Tibial artery (tissue), 4 donors: ENCODE data around the gene PARN.
"Not testable (repeated sequence)": the region's sequence is repeated elsewhere in the genome, so short reads cannot be mapped to it uniquely, and the experiment has no call there.

ENCODE experiments used
- DNase-seq, 2 donors: peaks; one replicate each; pipeline ENCODE4 v3.0.0-alpha.2; 2019
- H3K27ac ChIP-seq, 2 donors: fragments of 200-600 bp; sonication (generic) in 1 of 2; 1 replicate in 1 of 2; 2 replicates in 1 of 2; pipeline ENCODE4 v1.5.1; 2018 to 2019; ENCODE audit warnings: mild to moderate bottlenecking in 1 of 2
- H3K27me3 ChIP-seq, 2 donors: fragments of 200-600 bp; sonication (generic) in 1 of 2; one replicate each; pipeline versions ENCODE4 v1.5.1 to v1.6.0; 2016 to 2019
- H3K36me3 ChIP-seq, 3 donors: fragments of 200-600 bp; sonication (generic) in 2 of 3; one replicate each; pipeline ENCODE4 v1.5.1; 2016 to 2019; ENCODE audit warnings: mild to moderate bottlenecking in 2 of 3
- H3K4me1 ChIP-seq, 4 donors: fragments of 200-600 bp; sonication (generic) in 2 of 4; 1 replicate in 3 of 4; 2 replicates in 1 of 4; pipeline ENCODE4 v1.5.1; 2016 to 2019
- H3K4me3 ChIP-seq, 2 donors: fragments of 200-600 bp; sonication (generic) in 1 of 2; 1 replicate in 1 of 2; 2 replicates in 1 of 2; pipeline ENCODE4 v1.5.1; 2018 to 2019; ENCODE audit warnings: mild to moderate bottlenecking in 2 of 2
- H3K9me3 ChIP-seq, 3 donors: fragments of 200-600 bp; sonication (generic) in 1 of 3; one replicate each; pipeline ENCODE4 v1.5.1; 2016 to 2019
- intact Hi-C: fragments of 100-400 bp; cut with DNase I; formaldehyde crosslinking; loops from one replicate; pipeline ENCODE4 v1.15.0; 2023; ENCODE audit warnings: low total_unique reads
- TF ChIP-seq, protein P1 (sequence below), 2 experiments: fragments of 200-600 bp in 1 of 2; fragments of 450-650 bp in 1 of 2; IDR thresholded peaks; one replicate each; pipeline ENCODE4 v1.5.1; 2017 to 2019; ENCODE audit warnings: antibody characterized with exemption in 2 of 2, mild to moderate bottlenecking in 1 of 2, moderate library complexity in 1 of 2

PARN gene

DNA sequence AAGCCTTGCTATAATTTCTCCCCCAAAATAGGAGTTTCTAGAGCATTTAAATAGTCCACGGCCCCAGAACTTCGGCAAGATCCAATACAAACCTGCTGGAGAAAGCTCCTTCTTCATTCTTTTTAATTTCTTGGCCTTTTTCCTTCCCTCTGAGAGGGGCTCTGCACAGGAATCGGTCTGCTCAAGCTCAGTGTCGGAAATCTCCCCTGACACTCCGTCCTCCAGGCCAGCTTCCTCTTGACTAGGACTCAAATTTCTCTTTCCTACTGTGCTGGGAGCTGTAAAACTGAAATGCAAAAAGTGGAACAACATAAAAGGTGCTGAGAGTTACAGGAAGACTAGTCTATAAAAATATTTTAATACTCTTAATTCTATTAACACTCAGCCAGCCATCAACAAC, 183.3 kb downstream of the PARN start:
- DNase-seq: no peak
- Histone ChIP-seq H3K4me1 (peaks cover 0 to 10% (median 0%) of the 10 kb centered on the region in 4 donors), H3K27me3 (no peaks in the 10 kb centered on the region), H3K4me3 (no peak overlapping the region), H3K36me3 (peaks cover 9 to 17% (median 12%) of the 10 kb centered on the region in 3 donors), H3K9me3 (no peaks in the 10 kb centered on the region), H3K27ac (no peak overlapping the region)
- intact Hi-C loops: no loop called here
- TF ChIP-seq, protein P1, sequence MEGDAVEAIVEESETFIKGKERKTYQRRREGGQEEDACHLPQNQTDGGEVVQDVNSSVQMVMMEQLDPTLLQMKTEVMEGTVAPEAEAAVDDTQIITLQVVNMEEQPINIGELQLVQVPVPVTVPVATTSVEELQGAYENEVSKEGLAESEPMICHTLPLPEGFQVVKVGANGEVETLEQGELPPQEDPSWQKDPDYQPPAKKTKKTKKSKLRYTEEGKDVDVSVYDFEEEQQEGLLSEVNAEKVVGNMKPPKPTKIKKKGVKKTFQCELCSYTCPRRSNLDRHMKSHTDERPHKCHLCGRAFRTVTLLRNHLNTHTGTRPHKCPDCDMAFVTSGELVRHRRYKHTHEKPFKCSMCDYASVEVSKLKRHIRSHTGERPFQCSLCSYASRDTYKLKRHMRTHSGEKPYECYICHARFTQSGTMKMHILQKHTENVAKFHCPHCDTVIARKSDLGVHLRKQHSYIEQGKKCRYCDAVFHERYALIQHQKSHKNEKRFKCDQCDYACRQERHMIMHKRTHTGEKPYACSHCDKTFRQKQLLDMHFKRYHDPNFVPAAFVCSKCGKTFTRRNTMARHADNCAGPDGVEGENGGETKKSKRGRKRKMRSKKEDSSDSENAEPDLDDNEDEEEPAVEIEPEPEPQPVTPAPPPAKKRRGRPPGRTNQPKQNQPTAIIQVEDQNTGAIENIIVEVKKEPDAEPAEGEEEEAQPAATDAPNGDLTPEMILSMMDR (IDR thresholded peaks at IDR 0.05): no peak

DNA sequence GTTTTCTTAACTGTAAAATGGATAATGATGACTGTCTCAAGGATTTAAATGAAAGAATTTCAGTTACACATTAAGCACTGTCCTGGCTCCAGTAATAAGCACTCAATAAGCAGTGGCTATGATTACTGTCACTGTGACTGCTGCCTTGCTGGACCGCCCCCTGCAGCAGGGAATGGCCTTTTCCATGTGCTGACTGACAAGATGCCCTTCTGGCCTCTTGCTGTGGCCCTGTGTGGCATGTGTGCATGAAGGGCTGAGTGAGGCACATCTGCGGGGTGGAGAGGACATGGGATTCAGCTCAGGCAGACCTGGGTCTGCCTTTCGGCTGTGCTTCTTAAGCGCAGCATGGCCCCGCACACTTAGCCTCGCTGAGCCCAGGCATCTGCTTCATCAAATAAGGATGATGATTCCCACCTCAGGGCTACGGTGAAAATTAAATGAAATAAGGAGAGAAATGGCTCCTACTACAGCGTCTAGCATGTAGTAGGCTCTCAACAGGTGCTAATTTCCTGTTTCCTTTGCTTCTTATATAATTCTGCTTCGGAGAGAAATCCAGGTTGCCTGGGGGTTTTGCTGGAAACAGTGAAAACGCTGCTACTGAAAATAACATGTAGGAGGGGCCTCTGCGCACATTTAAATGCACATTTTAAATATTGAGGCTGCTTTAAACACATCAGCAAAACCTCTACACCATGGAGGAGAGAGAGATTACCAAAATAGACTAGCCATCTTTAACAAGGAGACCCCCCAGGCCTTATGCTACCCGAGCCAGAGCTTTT, 183.9 kb downstream of the PARN start:
- TF ChIP-seq, protein P1 (IDR thresholded peaks at IDR 0.05): no peak
- no peak overlapping the region for H3K4me3 ChIP-seq
- H3K27me3 ChIP-seq: no peaks in the 10 kb centered on the region
- H3K36me3 ChIP-seq: peaks cover 9 to 17% (median 12%) of the 10 kb centered on the region in 3 donors
- H3K9me3 ChIP-seq: no peaks in the 10 kb centered on the region
- intact Hi-C loops: no loop called here
- H3K27ac ChIP-seq: no peak overlapping the region
- H3K4me1 ChIP-seq: peaks cover 0 to 10% (median 0%) of the 10 kb centered on the region in 4 donors
- no peak for DNase-seq

DNA sequence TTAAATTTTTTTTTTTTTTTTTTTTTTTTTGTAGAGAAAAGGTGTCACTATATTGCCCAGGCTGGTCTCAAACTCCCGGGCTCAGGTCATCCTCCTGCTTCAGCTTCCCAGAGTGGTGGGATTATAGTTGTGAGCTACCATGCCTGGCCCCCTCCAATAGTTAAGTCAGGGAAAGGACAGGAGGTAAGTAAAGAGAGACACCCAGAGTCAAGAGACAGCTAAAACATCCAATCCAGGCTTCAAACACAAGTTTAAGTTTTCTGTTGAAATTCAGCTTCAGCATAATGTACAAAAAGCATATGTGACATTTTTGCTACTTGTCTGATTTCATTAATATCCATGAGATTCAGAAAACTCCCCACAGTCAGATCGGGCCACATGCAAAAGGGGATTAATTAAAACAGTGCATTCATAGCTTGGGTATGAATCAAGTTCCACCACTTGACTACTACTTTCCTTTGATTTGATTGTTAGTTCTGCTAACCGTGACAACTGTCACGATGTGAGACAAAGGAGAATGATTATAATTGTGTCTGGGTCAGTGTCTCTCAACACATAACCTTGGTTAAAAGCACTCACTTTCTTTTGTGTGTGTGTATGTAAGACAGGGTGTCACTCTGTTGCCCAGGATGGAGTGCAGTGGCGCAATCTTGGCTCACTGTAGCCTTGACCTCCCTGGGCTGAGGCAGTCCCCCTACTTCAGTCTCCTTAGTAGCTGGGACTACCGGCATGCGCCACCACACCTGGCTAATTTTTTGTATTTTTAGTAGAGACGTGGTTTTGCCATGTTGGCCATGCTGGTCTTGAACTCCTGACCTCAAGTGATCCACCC, 184.9 kb downstream of the PARN start:
- TF ChIP-seq, protein P1 (IDR thresholded peaks at IDR 0.05): no peak
- no peaks in the 10 kb centered on the region for H3K27me3 ChIP-seq
- DNase-seq: no peak
- no peaks in the 10 kb centered on the region for H3K9me3 ChIP-seq
- no peak overlapping the region for H3K4me3 ChIP-seq
- peaks cover 9 to 17% (median 12%) of the 10 kb centered on the region in 3 donors for H3K36me3 ChIP-seq
- intact Hi-C loops: no loop called here
- no peak overlapping the region for H3K27ac ChIP-seq
- H3K4me1 ChIP-seq: peaks cover 0 to under 1% (median 0%) of the 10 kb centered on the region in 4 donors

DNA sequence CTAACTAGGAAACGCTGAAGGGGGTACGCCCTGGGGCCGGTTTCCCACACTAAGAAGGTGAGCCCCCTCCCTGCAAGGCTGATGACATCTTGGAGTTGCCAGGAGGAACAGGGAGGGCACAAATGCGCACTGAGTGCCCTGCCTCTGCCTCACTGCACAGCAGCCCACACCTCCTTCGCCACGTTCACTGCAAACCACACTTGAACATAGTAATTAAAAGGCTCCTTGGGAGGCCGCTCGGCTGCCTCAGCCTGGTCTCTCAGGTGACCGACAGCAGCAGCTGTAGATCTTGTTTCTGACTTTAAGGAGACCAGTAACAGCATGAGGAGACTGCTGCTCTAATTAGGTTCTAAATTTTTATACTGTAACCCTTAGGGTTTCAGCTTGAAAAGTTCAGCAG, 188.5 kb downstream of the PARN start:
- H3K27ac ChIP-seq, H3K9me3 ChIP-seq, H3K27me3 ChIP-seq, H3K4me1 ChIP-seq, intact Hi-C loops, H3K4me3 ChIP-seq, DNase-seq: not testable (repeated sequence)
- peaks cover 9 to 20% (median 17%) of the 10 kb centered on the region in 3 donors for H3K36me3 ChIP-seq

DNA sequence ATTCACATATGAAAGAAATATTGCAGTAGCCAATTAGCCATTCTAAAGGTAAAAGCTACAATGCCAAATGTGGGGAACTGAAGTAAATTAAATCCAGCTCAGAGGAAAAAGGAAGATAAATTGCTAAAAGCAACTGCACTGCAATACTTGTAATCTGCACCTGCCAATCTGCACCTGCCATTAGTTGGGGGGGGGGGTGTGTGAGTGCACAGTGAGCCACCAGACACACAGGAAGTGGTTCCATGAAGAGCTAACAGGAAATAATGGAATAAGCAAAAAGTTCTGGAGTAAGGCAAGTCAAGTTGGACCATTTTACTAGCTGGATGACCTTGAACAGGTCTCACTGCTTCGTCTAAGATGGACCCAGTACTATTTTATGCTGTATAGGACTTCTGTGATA, 191.8 kb downstream of the PARN start:
- no peak for DNase-seq
- H3K27ac ChIP-seq: no peak overlapping the region
- intact Hi-C loops: no loop called here
- H3K36me3 ChIP-seq: peaks cover 3 to 16% (median 16%) of the 10 kb centered on the region in 3 donors
- H3K4me3 ChIP-seq: no peak overlapping the region
- H3K27me3 ChIP-seq: no peaks in the 10 kb centered on the region
- TF ChIP-seq, protein P1 (IDR thresholded peaks at IDR 0.05): no peak
- H3K4me1 ChIP-seq: no peaks in the 10 kb centered on the region
- H3K9me3 ChIP-seq: no peaks in the 10 kb centered on the region

DNA sequence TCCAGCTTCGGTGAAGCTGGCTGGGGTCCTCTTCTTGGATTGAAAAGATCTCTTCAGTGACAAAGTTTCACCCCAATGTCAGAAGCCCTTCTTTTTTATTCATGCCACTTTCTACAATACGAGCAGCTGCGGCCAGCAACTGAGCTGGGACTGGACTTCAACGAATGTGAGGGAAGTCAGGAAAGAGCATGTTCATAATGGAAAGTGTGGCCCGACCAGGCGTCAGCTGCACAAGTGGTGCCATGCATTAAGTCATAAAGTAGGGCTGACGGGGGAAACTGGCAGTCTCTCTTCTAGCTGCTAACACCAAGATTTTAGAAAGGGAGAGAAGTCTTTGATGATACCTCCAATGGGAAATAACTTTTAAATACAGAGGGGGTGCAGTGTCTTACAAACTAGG, 192.6 kb downstream of the PARN start:
- no peak overlapping the region for H3K27ac ChIP-seq

More for the DNA sequence above, 192.6 kb downstream of the PARN start:
- intact Hi-C loops: no loop called here
- Histone ChIP-seq H3K4me3 (no peak overlapping the region), H3K4me1 (no peaks in the 10 kb centered on the region), H3K36me3 (peaks cover 3 to 21% (median 21%) of the 10 kb centered on the region in 3 donors), H3K9me3 (no peaks in the 10 kb centered on the region), H3K27me3 (no peaks in the 10 kb centered on the region)
- TF ChIP-seq, protein P1 (IDR thresholded peaks at IDR 0.05): no peak
- no peak for DNase-seq
